SK-N-SH (cell line): ENCODE measurements around the gene KANSL3.

Source experiments
- ELF1 ChIP-seq: IDR thresholded peaks from 2 replicates; pipeline ENCODE4 v1.4.0; 2012
- IRF3 ChIP-seq: fragments of 150-350 bp; IDR thresholded peaks from 2 replicates; pipeline ENCODE4 v1.6.1; 2016; ENCODE audit warnings: mild to moderate bottlenecking, low read depth, low read length
- JUND ChIP-seq: IDR thresholded peaks from 2 replicates; pipeline ENCODE4 v1.4.0; 2012
- NFIC ChIP-seq: IDR thresholded peaks from 2 replicates; pipeline ENCODE4 v1.4.0; 2012; ENCODE audit warnings: borderline replicate concordance
- PBX3 ChIP-seq: IDR thresholded peaks from 2 replicates; pipeline ENCODE4; 2012
- RAD21 ChIP-seq: IDR thresholded peaks from 2 replicates; pipeline ENCODE4 v1.6.1; 2012; ENCODE audit warnings: mild to moderate bottlenecking, low read length
- RFX5 ChIP-seq: IDR thresholded peaks from 2 replicates; pipeline ENCODE4 v1.6.1; 2012; ENCODE audit warnings: mild to moderate bottlenecking, improper control_type of control experiment, low read length
- RXRA ChIP-seq: IDR thresholded peaks from 2 replicates; pipeline ENCODE4 v1.4.0; 2012; ENCODE audit warnings: low read depth, mild to moderate bottlenecking, borderline replicate concordance
- SMC3 ChIP-seq: IDR thresholded peaks from 2 replicates; pipeline ENCODE4 v1.6.1; 2012; ENCODE audit warnings: low read depth, low read length, improper control_type of control experiment
- USF1 ChIP-seq: IDR thresholded peaks from 2 replicates; pipeline ENCODE4 v1.4.0; 2012; ENCODE audit warnings: low read depth, borderline replicate concordance
- YY1 ChIP-seq: IDR thresholded peaks from 2 replicates; pipeline ENCODE4 v1.4.0; 2012; ENCODE audit warnings: low read depth, mild to moderate bottlenecking
- ZBTB33 ChIP-seq: IDR thresholded peaks from 2 replicates; pipeline ENCODE4 v1.4.0; 2012; ENCODE audit warnings: low read depth, borderline replicate concordance
- TF ChIP-seq, protein P1 (sequence below): fragments of 200-600 bp; sonication (generic); IDR thresholded peaks from 2 replicates; pipeline ENCODE4 v1.6.1; 2017; ENCODE audit warnings: antibody characterized with exemption, mild to moderate bottlenecking, moderate library complexity

GRCh38 chr2:96661324-96661723 lies 23.2 kb upstream of the KANSL3 start:
- TF ChIP-seq SMC3 = no peak
- TF ChIP-seq JUND = no peak
- TF ChIP-seq, protein P1, sequence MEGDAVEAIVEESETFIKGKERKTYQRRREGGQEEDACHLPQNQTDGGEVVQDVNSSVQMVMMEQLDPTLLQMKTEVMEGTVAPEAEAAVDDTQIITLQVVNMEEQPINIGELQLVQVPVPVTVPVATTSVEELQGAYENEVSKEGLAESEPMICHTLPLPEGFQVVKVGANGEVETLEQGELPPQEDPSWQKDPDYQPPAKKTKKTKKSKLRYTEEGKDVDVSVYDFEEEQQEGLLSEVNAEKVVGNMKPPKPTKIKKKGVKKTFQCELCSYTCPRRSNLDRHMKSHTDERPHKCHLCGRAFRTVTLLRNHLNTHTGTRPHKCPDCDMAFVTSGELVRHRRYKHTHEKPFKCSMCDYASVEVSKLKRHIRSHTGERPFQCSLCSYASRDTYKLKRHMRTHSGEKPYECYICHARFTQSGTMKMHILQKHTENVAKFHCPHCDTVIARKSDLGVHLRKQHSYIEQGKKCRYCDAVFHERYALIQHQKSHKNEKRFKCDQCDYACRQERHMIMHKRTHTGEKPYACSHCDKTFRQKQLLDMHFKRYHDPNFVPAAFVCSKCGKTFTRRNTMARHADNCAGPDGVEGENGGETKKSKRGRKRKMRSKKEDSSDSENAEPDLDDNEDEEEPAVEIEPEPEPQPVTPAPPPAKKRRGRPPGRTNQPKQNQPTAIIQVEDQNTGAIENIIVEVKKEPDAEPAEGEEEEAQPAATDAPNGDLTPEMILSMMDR = no peak
- TF ChIP-seq RAD21 = no peak
- no peak for TF ChIP-seq ELF1
- TF ChIP-seq USF1 = no peak
- TF ChIP-seq RFX5 = no peak
- TF ChIP-seq RXRA = no peak
- no peak for TF ChIP-seq YY1
- no peak for TF ChIP-seq PBX3
- TF ChIP-seq IRF3 = no peak
- no peak for TF ChIP-seq ZBTB33
- TF ChIP-seq NFIC = no peak
